IMR-90 (cell line): Measurements from ENCODE around the gene AK6. TPM values are rescaled to one million over a fixed set of nuclear protein-coding genes. Genes with fewer than 3 reads are reported as not detected.

Source experiments
- ATAC-seq: fragments of 200-7000 bp; cut with Tn5 transposase; 2 replicates; pipeline ENCODE4 v1.9.1; 2020; ENCODE audit warnings: low read depth, mild to moderate bottlenecking, moderate library complexity
- BruUV-seq: library from RNA; stranded (reverse); fragments of 400-500 nt; replicated peaks from 2 replicates; lab custom pipeline; 2021; lab: Mats Ljungman, UMichigan
- CTCF ChIA-PET: fragments of 300-600 bp; formaldehyde crosslinking; extraction: SDS; loops from one replicate; lab custom pipeline; 2021; ENCODE audit warnings: antibody characterized with exemption; lab: Yijun Ruan, JAX
- POLR2A ChIA-PET: fragments of 300-600 bp; sonication (Branson Sonifier 250); formaldehyde crosslinking; loops from one replicate; lab custom pipeline; 2022; ENCODE audit warnings: antibody characterized with exemption; ENCODE audit not compliant: unreplicated experiment; lab: Charles Lee
- DNase-seq: peaks from one replicate; pipeline ENCODE4 v3.0.0; 2013
- H2AFZ ChIP-seq: replicated peaks from 2 replicates; pipeline ENCODE3; 2013; ENCODE audit warnings: low read length, mild to moderate bottlenecking; ENCODE audit not compliant: poor library complexity
- H2AK5ac ChIP-seq: 2 replicates; pipeline ENCODE4 v1.6.1; 2013; ENCODE audit warnings: low read depth, low read length, inconsistent platforms
- H2AK9ac ChIP-seq: replicated peaks from 2 replicates; pipeline ENCODE3; 2013; ENCODE audit warnings: mild to moderate bottlenecking, low read depth, low read length, moderate library complexity; ENCODE audit not compliant: poor library complexity
- H2BK120ac ChIP-seq: 2 replicates; pipeline ENCODE4 v1.6.1; 2013; ENCODE audit warnings: low read depth, low read length, inconsistent platforms
- H2BK15ac ChIP-seq: 3 replicates; pipeline ENCODE4 v1.6.1; 2013; ENCODE audit warnings: low read depth, low read length, inconsistent platforms
- H2BK20ac ChIP-seq: 2 replicates; pipeline ENCODE4 v1.6.1; 2013; ENCODE audit warnings: low read depth, mild to moderate bottlenecking, inconsistent platforms, low read length, moderate library complexity
- H2BK5ac ChIP-seq: 2 replicates; pipeline ENCODE4 v1.6.1; 2013; ENCODE audit warnings: mild to moderate bottlenecking, low read depth, low read length, inconsistent platforms; ENCODE audit not compliant: poor library complexity, severe bottlenecking
- H3K14ac ChIP-seq: replicated peaks from 2 replicates; pipeline ENCODE4 v1.6.1; 2013; ENCODE audit warnings: low read depth, low read length, inconsistent platforms
- H3K18ac ChIP-seq: 2 replicates; pipeline ENCODE4 v1.6.1; 2013; ENCODE audit warnings: low read depth, low read length, control low read depth
- H3K23ac ChIP-seq: 2 replicates; pipeline ENCODE4 v1.6.1; 2013; ENCODE audit warnings: low read depth, low read length, inconsistent platforms
- H3K27ac ChIP-seq: 2 replicates; pipeline ENCODE4 v1.5.1; 2013; ENCODE audit warnings: mild to moderate bottlenecking, control low read depth, low read length; ENCODE audit not compliant: insufficient read depth
- H3K27me3 ChIP-seq: 2 replicates; pipeline ENCODE4 v1.6.1; 2013; ENCODE audit warnings: low read length; ENCODE audit not compliant: control insufficient read depth, insufficient read depth
- H3K36me3 ChIP-seq: 2 replicates; pipeline ENCODE4 v1.6.1; 2013; ENCODE audit warnings: low read length, mixed read lengths; ENCODE audit not compliant: control insufficient read depth, insufficient read depth
- H3K4ac ChIP-seq: 2 replicates; pipeline ENCODE4 v1.6.1; 2013; ENCODE audit warnings: low read depth, low read length, inconsistent platforms
- H3K4me1 ChIP-seq: 2 replicates; pipeline ENCODE4 v1.6.1; 2013; ENCODE audit warnings: low read length, mixed read lengths; ENCODE audit not compliant: control insufficient read depth, insufficient read depth
- H3K4me2 ChIP-seq: 2 replicates; pipeline ENCODE4 v1.6.1; 2013; ENCODE audit warnings: low read depth, mild to moderate bottlenecking, control low read depth, low read length, moderate library complexity
- H3K4me3 ChIP-seq: 2 replicates; pipeline ENCODE4 v1.5.1; 2013; ENCODE audit warnings: low read depth, mild to moderate bottlenecking, control low read depth, low read length, moderate library complexity; ENCODE audit not compliant: insufficient read depth
- H3K56ac ChIP-seq: 2 replicates; pipeline ENCODE4 v1.6.1; 2013; ENCODE audit warnings: low read length, inconsistent platforms; ENCODE audit not compliant: insufficient read depth; ENCODE audit errors: extremely low read depth
- H3K79me1 ChIP-seq, 2 experiments: 2 replicates each; pipeline ENCODE4 v1.6.1; 2013; ENCODE audit warnings: low read length in 2 of 2, inconsistent platforms in 1 of 2, low read depth in 1 of 2
- H3K9ac ChIP-seq: 2 replicates; pipeline ENCODE4 v1.6.1; 2013; ENCODE audit warnings: low read depth, low read length, control low read depth
- H3K9me1 ChIP-seq: 2 replicates; pipeline ENCODE4 v1.6.1; 2013; ENCODE audit warnings: low read length, inconsistent platforms; ENCODE audit not compliant: insufficient read depth
- H3K9me3 ChIP-seq: 2 replicates; pipeline ENCODE4 v1.6.1; 2013; ENCODE audit warnings: low read length; ENCODE audit not compliant: control insufficient read depth, insufficient read depth
- H4K20me1 ChIP-seq: 2 replicates; pipeline ENCODE4 v1.6.1; 2013; ENCODE audit warnings: low read length, inconsistent platforms; ENCODE audit not compliant: insufficient read depth
- H4K5ac ChIP-seq: 2 replicates; pipeline ENCODE4 v1.6.1; 2013; ENCODE audit warnings: mild to moderate bottlenecking, low read depth, low read length, control low read depth
- H4K8ac ChIP-seq, 2 experiments: 2 replicates each; pipeline ENCODE4 v1.6.1; 2013; ENCODE audit warnings: low read depth in 2 of 2, low read length in 2 of 2, control low read depth in 1 of 2, inconsistent platforms in 1 of 2
- H4K91ac ChIP-seq: 2 replicates; pipeline ENCODE4 v1.6.1; 2013; ENCODE audit warnings: low read depth, low read length, inconsistent platforms; ENCODE audit not compliant: insufficient read depth
- CEBPB ChIP-seq: IDR thresholded peaks from 2 replicates; pipeline ENCODE4 v1.6.1; 2012; ENCODE audit warnings: low read depth, low read length, improper control_type of control experiment
- CTCF ChIP-seq: conservative IDR thresholded peaks from 2 replicates; pipeline ENCODE4 v1.5.1; 2012; ENCODE audit warnings: mild to moderate bottlenecking, low read depth, low read length, improper control_type of control experiment
- RAD21 ChIP-seq: IDR thresholded peaks from 2 replicates; pipeline ENCODE4 v1.6.1; 2012; ENCODE audit warnings: low read length, improper control_type of control experiment
- SMC3 ChIP-seq: fragments of 150-350 bp; IDR thresholded peaks from 2 replicates; pipeline ENCODE4 v1.6.1; 2016; ENCODE audit warnings: low read depth, mild to moderate bottlenecking, antibody characterized with exemption, low read length, moderate library complexity
- WGBS, 2 experiments: methylation state at CpG; one replicate each; pipeline versions ENCODE4 v1.1.5 to v1.1.7; 2013; ENCODE audit warnings: missing lambda C conversion rate in 2 of 2; ENCODE audit not compliant: insufficient read length in 1 of 2; ENCODE audit errors: extremely low coverage in 2 of 2; 5-methylcytosine and 5-hydroxymethylcytosine counted together
- dilution Hi-C: fragments of 300-500 bp; cut with HindIII; formaldehyde crosslinking; loops from one replicate; pipeline ENCODE4 v1.14.3; 2018; ENCODE audit warnings: low sequenced_read_pairs; ENCODE audit not compliant: unreplicated experiment
- in situ Hi-C: fragments of 300-500 bp; cut with MboI; formaldehyde crosslinking; loops from 3 replicates; pipeline ENCODE4 v1.14.3; 2019; ENCODE audit warnings: low sequenced_read_pairs, inconsistent platforms, mixed read lengths
- intact Hi-C: fragments of 100-400 bp; cut with micrococcal nuclease; formaldehyde crosslinking; loops from 2 replicates; pipeline ENCODE4 v1.10.0; 2022
- polyA plus RNA-seq, 3 experiments: library from polyadenylated mRNA; depleted of rRNA; stranded (reverse); fragments of >200 nt; gene quantifications; 2 replicates each; pipeline ENCODE4 v1.2.3, GENCODE V29; 2012; ENCODE audit warnings: low replicate concordance in 1 of 3
- total RNA-seq: library from RNA; depleted of rRNA; stranded (reverse); fragments of >200 nt; gene quantifications from 2 replicates; pipeline ENCODE4 v1.2.3, GENCODE V29; 2012

The AK6 gene
- total and polyA plus RNA-seq, 2 of the 4 experiments (the other 2 are of a cell fraction): 14.7 to 34.4 TPM

GRCh38 chr5:69414885-69415583 lies 45.7 kb upstream of the AK6 start, which contains the start of gene MARVELD2:
TSS of gene MARVELD2 (plus strand) at chr5:69415116. CDS start at chr5:69419386, 4,270 bp downstream.
- peak within 1 kb of the TSS; percentile 88 for H2AFZ ChIP-seq
- CTCF ChIA-PET: no interaction called here

More at GRCh38 chr5:69414885-69415583, 45.7 kb upstream of the AK6 start, which contains the start of gene MARVELD2:
- peaks cover 5% of the 10 kb centered on the region for H3K36me3 ChIP-seq
- H2BK5ac ChIP-seq: no peak within 1 kb of the TSS
- intact Hi-C loops: no loop called here
- H3K9ac ChIP-seq: no peak within 1 kb of the TSS; the same call in 1 of the 2 replicates
- H3K4ac ChIP-seq: no peak within 1 kb of the TSS
- H2AK9ac ChIP-seq: peak within 1 kb of the TSS; percentile 44
- ATAC-seq (peak; percentile 99), DNase-seq (peak; percentile 6)
- no peak within 1 kb of the TSS for H4K91ac ChIP-seq
- no peak within 1 kb of the TSS for H2AK5ac ChIP-seq
- POLR2A ChIA-PET: no interaction called here
- H3K79me1 ChIP-seq: no peaks in the 10 kb centered on the region
- no peak within 1 kb of the TSS for H2BK20ac ChIP-seq
- H4K20me1 ChIP-seq: no peaks in the 10 kb centered on the region
- no peaks in the 10 kb centered on the region for H3K9me1 ChIP-seq
- no peaks in the 10 kb centered on the region for H3K9me3 ChIP-seq
- H3K18ac ChIP-seq: no peak within 1 kb of the TSS
- peak within 1 kb of the TSS; percentile 43 for H3K4me3 ChIP-seq
- no peak within 1 kb of the TSS for H4K5ac ChIP-seq
- peak; percentile 33; the same call in 1 of the 2 replicates for TF ChIP-seq SMC3
- TF ChIP-seq CTCF: peak; percentile 34
- TF ChIP-seq CEBPB: no peak
- TF ChIP-seq RAD21: peak; percentile 43
- no peak within 1 kb of the TSS for H3K27ac ChIP-seq
- WGBS, 2 experiments: 26% methylated on average over 31 of the region's 78 CpGs; no CpG with 5 or more reads in 1 of the 2 experiments
- H3K14ac ChIP-seq: no peak within 1 kb of the TSS
- no peak within 1 kb of the TSS for H3K56ac ChIP-seq
- dilution Hi-C loops: no loop called here
- H3K4me1 ChIP-seq: no peaks in the 10 kb centered on the region
- H2BK120ac ChIP-seq: no peak within 1 kb of the TSS
- no peak within 1 kb of the TSS for H2BK15ac ChIP-seq
- peak within 1 kb of the TSS; percentile 44 for H3K4me2 ChIP-seq
- in situ Hi-C loops: no loop called here
- BruUV-seq: no TSS peak
- H3K23ac ChIP-seq: no peak within 1 kb of the TSS
- H3K27me3 ChIP-seq: no peaks in the 10 kb centered on the region
- no peak within 1 kb of the TSS for H4K8ac ChIP-seq
